Type B pancreatic cell (in vitro differentiated cells): ENCODE data around the gene RPL23. TPM values are rescaled to one million over a fixed set of nuclear protein-coding genes. Genes with fewer than 3 reads are reported as not detected.
A peak's percentile ranks its signal among the peaks of the same experiment; 100 is the strongest.

Experiments
- DNase-seq: peaks from one replicate; pipeline ENCODE4 v3.0.0; 2021; ENCODE audit warnings: mixed read lengths; ENCODE audit not compliant: unreplicated experiment; ENCODE audit errors: extremely low spot score
- H3K27ac Mint-ChIP-seq: 2 replicates; pipeline ENCODE4 v1.8.0; 2021; ENCODE audit warnings: mild to moderate bottlenecking, mixed read lengths
- H3K27me3 Mint-ChIP-seq: 2 replicates; pipeline ENCODE4 v1.8.0; 2021; ENCODE audit warnings: mixed read lengths
- H3K36me3 Mint-ChIP-seq: 2 replicates; pipeline ENCODE4 v1.8.0; 2021; ENCODE audit warnings: mixed read lengths
- H3K4me1 Mint-ChIP-seq: one replicate; pipeline ENCODE4 v1.8.0; 2021; ENCODE audit warnings: mixed read lengths; ENCODE audit not compliant: unreplicated experiment
- H3K4me3 Mint-ChIP-seq: 2 replicates; pipeline ENCODE4 v1.8.0; 2021; ENCODE audit warnings: mild to moderate bottlenecking, mixed read lengths
- H3K9me3 Mint-ChIP-seq: 2 replicates; pipeline ENCODE4 v1.8.0; 2021; ENCODE audit warnings: mixed read lengths
- total RNA-seq: library from RNA; stranded (reverse); gene quantifications from 2 replicates; pipeline ENCODE4 v1.2.1, GENCODE V29; 2021; ENCODE audit warnings: low replicate concordance
- TF ChIP-seq, protein P1 (sequence below): fragments of 200-600 bp; sonication (generic); conservative IDR thresholded peaks from 2 replicates; pipeline ENCODE4 v1.5.0; 2021; ENCODE audit warnings: antibody characterized with exemption, mild to moderate bottlenecking

RPL23 gene
- total RNA-seq, 1 donor from 2014 or later: 1,925 TPM

DNA sequence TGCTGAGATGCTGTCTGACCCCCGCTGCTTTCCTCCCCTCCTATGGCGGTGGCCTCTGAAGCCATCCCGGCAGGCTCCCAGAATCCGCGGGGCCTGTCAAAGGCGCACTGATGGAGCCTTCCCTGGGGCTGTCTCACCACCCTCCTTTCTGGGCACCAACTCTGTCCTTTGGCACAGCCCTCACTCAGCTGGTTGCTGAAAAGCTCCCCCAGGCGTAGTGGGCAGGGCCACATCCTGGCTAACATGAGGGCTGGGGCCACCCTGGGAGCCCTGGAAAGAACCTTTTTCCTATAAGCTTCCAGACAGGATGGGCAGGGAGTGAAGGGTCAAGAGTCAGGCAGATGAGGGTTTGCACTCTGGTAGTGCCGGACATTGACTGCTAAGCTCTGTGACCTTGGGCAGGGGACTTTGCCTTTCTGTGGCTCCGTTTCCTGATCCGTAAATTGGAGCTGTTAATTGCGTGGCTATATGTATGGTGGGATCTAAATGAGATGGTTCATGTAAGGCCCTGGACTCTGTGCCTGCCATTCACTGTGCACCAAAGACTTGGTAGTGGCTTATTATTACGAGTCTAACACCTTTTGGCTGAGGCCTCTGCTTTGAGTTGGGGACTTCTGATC lies 44.3 kb upstream of the RPL23 start:
- no peak for DNase-seq
- TF ChIP-seq, protein P1, sequence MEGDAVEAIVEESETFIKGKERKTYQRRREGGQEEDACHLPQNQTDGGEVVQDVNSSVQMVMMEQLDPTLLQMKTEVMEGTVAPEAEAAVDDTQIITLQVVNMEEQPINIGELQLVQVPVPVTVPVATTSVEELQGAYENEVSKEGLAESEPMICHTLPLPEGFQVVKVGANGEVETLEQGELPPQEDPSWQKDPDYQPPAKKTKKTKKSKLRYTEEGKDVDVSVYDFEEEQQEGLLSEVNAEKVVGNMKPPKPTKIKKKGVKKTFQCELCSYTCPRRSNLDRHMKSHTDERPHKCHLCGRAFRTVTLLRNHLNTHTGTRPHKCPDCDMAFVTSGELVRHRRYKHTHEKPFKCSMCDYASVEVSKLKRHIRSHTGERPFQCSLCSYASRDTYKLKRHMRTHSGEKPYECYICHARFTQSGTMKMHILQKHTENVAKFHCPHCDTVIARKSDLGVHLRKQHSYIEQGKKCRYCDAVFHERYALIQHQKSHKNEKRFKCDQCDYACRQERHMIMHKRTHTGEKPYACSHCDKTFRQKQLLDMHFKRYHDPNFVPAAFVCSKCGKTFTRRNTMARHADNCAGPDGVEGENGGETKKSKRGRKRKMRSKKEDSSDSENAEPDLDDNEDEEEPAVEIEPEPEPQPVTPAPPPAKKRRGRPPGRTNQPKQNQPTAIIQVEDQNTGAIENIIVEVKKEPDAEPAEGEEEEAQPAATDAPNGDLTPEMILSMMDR: no peak
- Mint-ChIP-seq H3K9me3 (no peaks in the 10 kb centered on the region), H3K27ac (peak overlapping the region; percentile 46), H3K36me3 (peaks cover 8% of the 10 kb centered on the region), H3K27me3 (no peaks in the 10 kb centered on the region), H3K4me3 (peak overlapping the region; percentile 5), H3K4me1 (peaks cover 21% of the 10 kb centered on the region)

DNA sequence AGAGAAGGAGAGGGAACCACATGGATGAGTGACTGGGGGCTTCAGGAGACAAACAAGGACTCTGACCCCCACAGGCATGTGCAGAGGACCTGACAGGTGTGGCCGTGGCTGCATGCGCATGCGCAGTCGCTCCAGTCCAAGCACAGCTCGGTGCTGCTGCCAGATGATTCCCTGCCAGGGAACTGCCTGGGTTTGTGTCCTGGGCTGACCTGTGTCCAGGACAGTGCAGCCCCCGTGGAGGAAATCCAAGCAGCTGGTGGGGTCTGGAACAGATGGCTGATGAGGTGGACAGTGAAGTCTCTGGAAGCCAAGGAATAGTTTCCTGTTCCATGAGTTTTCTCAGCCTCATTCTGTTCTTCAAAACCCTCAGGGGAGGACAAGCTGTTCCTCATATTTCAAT lies 43.7 kb upstream of the RPL23 start:
- Mint-ChIP-seq H3K4me3 (no peak overlapping the region), H3K9me3 (no peaks in the 10 kb centered on the region), H3K27me3 (no peaks in the 10 kb centered on the region), H3K27ac (no peak overlapping the region), H3K36me3 (peaks cover 7% of the 10 kb centered on the region), H3K4me1 (peaks cover 21% of the 10 kb centered on the region)
- TF ChIP-seq, protein P1: no peak
- no peak for DNase-seq

DNA sequence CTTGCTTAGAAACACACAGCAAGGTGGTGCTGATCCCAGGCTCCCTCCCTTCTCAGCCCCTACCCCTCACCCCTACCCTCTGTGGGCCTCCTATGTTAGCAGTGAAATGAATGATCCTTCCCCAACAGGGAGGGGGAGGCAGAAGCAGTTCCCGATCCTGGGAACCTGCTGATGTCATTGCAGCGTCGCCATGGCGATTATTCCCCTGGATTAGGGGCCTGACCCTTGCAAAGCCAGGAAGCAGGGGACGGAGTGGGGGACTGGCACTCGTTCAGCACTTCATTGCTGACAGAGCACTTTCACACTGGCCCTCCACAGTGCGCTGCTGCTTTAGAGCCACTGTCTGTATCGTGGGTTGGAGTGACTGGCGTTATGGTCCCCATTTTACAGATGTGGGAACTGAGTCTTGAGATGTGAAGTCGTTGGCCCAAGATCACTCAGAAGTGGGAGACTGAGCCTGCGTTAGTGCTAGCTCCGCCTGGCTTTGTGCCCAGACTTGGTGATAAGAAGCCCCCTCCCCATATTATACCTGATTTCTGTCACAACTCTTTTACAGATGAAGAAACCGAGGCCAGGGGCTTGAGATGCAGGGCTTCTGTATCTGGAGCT lies 42.9 kb upstream of the RPL23 start:
- TF ChIP-seq, protein P1: no peak
- Mint-ChIP-seq H3K4me1 (peaks cover 21% of the 10 kb centered on the region), H3K4me3 (no peak overlapping the region), H3K9me3 (no peaks in the 10 kb centered on the region), H3K27me3 (no peaks in the 10 kb centered on the region), H3K36me3 (peaks cover 7% of the 10 kb centered on the region), H3K27ac (peak overlapping the region; percentile 66)
- DNase-seq: no peak

DNA sequence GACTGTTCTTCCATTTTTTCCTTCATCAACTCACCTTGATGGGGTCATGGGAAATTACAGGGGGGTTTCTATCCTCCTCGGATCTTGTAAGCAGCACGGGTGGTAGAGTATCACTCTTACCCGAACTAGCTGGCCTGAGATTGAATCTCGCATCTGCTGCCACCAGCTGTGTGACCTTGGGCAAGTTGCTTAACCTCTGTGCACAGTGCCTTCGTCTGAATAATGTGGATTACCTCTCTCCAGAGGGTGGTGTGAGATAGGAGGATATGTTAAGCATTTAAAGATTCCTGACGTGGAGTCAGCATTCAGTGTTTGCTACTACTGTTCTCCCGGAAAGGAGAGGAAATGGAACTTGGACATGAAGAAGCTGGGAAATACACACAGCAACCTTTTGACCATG lies 40.8 kb upstream of the RPL23 start:
- H3K36me3 Mint-ChIP-seq: peaks cover 11% of the 10 kb centered on the region
- DNase-seq: no peak
- H3K4me1 Mint-ChIP-seq: peaks cover 16% of the 10 kb centered on the region
- no peaks in the 10 kb centered on the region for H3K9me3 Mint-ChIP-seq
- H3K4me3 Mint-ChIP-seq: no peak overlapping the region
- TF ChIP-seq, protein P1: no peak
- no peaks in the 10 kb centered on the region for H3K27me3 Mint-ChIP-seq
- peak overlapping the region; percentile 46 for H3K27ac Mint-ChIP-seq

DNA sequence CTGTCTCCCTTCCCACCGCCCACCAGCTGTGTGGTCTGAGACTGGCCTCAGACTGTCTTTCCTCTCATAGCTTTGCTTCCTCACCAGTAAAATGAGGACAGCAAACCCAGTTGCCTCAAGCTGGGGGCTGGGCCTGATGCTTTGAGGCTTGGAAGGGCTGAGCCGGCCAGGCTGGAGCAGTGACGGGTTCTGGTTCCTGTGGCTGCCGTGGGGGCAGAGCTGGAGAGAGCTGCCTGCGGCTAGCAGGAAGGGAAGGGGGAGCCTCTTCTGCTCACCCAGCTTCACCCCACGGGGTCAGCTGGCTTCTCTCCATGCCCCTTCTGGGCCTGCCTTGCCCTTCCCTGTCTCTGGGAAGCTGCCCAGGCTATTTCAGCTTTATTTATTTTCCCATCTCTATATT lies 40.1 kb upstream of the RPL23 start:
- Mint-ChIP-seq H3K9me3 (no peaks in the 10 kb centered on the region), H3K27ac (no peak overlapping the region)
- DNase-seq: no peak

More for the DNA sequence above, 40.1 kb upstream of the RPL23 start:
- Mint-ChIP-seq H3K4me3 (no peak overlapping the region), H3K27me3 (no peaks in the 10 kb centered on the region), H3K4me1 (peaks cover 16% of the 10 kb centered on the region), H3K36me3 (peaks cover 9% of the 10 kb centered on the region)
- TF ChIP-seq, protein P1: no peak
